GM21447 (cell line): ENCODE results near the gene TSPYL6.

Experiments used
- ATAC-seq: cut with Tn5 transposase; IDR thresholded peaks from one replicate; pipeline ENCODE4 v1.9.1; 2021; ENCODE audit not compliant: unreplicated experiment

The TSPYL6 gene

DNA sequence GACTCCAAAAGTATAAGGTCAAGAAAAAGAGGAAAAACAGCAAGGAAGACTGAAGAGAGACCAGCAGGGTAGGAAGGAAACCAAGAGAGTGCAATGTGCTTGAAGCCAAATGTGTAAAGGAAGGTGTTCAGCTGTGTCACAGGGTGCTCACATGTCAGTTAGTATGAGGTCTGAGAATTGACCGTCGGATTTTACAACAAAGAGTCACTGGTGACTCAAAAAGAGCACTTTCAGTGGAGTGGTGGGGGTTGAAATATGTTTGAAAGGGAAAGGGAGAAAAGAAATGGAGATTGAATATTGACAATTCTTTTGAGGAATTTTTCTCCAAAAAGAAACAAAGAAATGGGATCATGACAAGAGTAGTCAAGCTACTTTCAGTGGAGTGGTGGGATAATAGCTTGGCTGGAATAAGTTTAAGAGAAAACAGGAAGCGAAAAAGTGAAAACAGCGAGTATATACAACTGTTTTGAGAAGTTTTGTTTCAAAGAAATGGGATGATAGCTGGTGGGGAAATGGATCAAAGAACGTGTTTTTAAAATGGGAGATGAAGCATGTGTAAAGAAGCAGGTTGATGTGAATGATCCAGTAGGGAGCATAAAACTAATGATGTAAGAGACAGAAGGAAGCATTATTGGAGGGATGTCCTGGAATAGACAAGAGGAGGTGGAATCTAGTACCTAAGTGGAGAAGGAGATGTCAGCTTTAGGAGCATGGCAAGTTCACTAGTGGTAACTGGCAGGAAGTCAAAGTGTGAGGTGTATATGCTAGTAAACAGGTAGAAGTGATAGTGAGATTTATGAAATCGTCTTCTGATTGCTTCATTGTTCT is 3.6 kb upstream of the TSPYL6 start:
- ATAC-seq, result peak; percentile 66

DNA sequence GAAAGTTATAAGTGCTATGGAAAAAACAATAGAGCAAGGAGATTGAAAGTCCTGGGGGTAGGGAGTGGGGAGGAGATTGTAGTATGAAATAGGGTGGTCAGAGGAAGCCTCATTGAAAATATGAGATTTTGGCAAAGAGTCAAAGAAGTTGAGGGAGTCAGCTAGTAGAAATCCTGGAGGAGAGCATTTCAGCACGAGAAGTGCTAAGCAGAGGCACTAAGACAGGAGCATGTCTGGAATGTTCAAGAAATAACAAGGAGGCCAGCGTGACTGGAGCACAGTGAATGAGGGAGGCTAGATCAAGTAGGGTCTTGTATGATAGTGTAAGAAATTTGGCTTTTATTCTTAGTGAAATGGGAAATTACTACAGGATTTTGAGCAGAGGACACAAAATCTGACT is 2.1 kb upstream of the TSPYL6 start:
- no peak for ATAC-seq

DNA sequence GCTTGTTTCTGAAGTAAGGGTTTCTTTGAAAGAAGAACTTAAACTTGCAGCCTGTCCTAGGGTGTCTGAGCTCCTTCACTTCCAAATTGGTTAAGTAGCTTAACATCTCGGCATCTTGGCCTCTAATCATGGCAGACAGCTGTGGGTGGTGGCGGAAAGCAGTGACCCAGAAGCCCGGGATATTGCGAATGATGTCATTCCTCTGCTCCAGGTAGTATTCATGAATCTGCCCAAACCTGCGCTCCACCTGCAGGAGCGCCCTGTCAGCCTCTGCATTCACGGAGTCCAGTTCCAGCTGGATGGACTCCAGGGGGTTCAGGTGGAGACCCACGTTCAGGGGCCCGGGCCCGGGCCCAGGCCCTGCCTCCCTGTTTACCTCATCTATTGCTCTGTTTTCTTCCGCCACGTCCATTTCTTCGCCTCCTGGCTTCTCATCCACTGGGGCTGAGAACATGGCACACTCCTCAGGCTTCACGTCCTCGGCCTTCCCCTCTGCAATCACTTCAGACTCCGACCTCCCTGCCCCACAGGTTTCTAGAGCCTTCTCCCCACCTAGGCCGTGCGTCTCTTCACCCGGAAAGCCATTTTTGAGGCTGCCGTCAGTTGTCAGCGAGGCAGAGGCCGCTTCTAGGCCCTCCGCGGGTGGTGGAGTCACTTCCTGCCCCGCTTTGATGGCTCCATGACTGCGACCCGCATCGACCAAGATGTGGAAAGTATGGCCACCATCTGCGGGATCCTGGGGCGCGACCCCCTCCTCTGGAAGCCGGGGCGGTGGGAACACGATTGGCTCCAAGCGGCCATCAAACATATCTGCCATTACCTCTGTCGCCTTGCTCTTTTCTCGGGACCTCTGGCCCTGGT is 569 bp downstream of the TSPYL6 start:
- ATAC-seq, result no peak

DNA sequence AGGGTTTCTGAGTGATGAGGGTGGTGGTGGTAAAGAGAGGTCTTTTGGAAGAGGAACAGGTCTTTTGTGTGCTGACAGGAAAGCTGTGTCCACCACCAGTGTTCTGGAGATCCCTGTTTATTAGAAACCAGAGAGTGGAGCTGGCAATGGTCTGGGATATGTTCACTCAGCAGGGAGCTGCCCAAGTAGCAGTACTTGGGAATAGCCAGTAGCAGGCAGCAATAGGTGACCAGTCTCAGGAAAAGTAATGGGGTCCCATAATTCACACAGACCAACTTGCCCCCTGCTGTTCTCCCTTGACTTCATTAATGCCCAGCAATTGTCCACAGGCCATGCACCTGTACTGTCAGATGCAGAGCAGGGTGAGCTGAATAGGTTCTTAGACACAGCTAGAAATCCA is 1.8 kb downstream of the TSPYL6 start:
- ATAC-seq, result no peak

DNA sequence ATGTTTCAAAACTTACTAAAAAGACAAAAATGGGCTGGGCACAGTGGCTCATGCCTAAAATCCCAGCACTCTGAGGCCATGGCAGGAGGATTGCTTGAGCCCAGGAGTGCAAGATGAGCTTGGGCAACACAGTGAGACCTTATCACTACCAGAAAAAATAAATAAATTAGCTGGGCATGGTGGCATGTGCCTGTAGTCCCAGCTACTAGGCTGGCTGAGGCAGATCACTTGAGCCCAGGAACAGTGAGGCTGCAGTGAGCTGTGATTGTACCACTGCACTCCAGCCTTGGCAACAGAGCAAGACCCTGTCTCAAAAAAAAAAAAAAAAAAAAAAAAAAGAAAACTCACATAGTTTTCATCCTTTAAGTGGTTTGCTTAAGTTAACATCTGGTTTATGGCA is 6.4 kb downstream of the TSPYL6 start:
- ATAC-seq, result no peak

DNA sequence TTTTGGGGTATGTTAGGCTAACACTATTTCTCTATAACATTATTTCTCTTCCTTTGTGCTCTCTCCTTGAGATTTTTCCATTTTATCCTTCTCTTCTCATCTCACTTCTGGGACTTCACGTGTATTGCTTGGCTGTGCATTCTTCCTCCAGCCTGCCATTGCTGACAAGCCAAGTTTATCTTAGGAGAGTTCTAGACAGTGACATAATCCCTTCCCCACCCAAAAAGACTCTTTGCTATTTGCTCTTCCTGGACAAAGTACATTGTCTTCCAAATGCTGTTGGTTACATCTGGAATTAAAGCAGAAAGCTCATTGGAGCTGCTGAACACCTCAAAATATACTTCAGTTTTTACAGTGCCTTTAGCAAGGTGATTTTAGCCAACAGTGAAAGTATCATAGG is 8.9 kb downstream of the TSPYL6 start:
- no peak for ATAC-seq

DNA sequence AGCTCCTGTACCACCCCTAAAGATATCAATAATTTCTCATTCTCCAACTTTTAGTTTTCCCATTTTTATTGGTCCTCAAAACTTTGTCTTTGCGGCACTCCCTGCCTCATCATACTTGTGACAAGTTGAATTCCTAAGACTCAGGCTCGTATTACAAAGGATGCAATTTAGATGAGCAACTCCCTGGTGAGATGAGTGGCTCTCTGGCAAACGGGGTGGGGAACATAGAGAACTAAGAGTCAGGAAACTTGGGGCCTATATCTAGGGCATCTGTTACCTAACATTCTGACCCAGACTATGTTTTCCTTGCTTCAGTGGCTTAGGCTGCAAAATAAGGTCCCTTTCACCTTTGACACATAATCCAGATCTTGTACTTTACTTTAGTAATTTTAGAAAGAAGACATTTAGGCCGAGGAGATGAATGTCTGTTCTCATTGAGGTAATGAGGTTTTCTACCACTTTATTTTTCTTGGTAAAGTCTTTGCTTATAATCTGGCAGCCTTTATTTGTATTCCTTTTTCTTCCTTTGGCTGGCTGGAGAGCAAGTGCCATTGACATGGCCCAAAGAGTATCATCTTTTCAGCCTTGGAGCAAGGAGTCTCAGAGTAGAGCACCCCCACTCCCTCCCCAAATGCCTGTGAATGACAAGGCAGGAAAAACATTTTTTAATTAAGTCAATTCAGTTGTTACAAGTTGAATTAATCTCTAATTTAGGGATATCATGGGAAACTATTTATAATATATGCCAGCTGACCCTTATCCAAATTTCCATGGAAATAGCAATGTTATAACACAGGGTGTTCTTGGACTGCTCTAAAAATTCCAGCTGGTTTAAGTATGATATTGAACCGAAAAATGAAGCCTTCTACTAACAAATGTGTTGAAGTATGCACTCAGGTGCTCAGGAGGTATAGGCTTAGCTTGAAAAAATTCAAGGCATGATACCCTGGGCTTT is 15.2 kb downstream of the TSPYL6 start:
- no peak for ATAC-seq

DNA sequence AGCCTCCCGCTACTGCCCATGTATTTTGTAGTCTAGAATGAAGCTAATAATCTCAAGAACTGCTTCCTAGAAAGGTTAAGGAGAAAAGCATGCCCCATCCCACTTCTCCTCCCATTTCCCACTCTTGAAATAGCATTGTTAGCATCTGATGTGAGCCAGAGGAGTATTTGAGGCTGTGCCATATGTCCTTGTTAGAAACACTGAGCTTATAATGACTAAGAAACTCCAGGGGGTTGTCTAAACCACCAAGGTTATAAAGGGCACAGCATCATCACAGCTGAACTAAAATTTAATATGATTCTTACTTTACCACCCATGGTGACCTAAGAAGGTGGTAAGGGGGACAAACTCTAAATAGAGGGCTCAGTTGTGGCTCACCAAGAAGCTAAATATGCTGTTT is 16.6 kb downstream of the TSPYL6 start:
- no peak for ATAC-seq

DNA sequence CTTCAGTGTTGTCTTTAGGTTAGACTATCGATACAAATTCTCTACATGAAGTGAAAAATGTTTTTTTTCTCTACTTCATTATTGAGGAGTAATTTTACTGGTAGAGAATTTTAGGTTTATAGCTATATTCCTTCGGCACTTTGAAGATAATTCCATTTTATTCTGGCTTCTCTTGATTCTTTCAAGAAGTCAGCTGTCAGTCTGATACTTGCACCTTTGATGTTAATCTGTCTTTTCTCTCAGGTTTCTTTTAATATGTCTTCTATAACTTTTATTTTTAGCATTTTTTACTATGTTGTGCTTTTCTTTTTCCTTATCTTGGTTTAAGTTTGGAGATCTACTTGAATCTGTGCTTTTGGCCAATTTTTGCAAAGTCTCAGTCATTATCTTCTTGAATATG is 18.6 kb downstream of the TSPYL6 start:
- ATAC-seq, result no peak

DNA sequence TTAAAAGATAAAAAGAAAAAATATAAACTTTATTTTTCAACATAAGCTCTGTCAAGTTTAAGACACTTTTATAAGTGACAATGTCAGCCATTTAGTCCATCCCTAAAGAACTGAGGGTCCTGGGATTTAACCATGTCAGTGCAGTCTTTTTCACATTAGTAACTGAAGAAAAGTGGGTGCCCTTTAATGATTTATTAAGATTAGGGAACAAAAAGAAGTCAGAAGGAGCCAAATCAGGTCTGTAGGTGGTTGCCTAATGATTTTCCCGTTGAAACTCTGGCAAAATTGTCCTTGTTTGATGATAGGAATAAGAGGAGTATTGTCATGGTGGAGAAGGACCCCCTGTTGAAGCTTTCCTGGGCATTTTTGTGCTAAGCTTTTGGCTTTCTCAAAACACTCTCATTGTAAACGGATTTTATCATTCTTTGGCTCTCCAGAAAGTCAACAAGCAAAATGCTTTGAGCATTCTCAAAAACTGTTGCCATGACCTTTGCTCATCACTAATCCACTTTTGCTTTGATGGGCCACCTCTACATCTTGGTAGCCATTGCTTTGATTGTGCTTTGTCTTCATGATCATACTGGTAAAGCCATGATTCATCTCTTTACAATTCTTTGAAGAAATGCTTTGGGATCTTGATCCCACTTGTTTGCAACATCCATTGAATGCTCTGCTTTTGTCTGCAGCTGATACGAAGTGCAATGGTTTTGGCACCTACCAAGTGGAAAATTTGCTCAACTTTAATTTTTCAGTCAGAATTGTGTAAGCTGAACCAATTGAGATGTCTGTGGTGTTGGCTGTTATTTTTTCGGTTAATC is 22.0 kb downstream of the TSPYL6 start:
- no peak for ATAC-seq

DNA sequence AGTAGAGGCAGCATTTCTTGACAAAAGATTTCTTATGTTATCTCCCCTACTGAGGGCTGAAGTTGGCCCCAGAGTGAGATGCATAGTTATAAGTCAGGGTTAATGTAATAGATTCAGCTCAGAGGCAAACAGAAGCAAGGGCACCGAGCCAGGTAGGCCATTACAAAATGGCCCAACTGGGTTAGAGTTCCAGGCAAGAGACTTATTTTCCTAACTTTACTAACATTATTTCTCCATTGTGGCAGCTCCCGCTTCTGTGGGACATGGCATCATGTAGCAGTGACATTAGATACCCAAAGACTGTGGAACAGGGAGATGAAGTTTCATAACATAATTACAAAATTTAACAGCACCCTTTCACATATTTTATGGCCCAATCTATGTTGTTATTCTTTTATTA is 27.1 kb downstream of the TSPYL6 start:
- no peak for ATAC-seq

DNA sequence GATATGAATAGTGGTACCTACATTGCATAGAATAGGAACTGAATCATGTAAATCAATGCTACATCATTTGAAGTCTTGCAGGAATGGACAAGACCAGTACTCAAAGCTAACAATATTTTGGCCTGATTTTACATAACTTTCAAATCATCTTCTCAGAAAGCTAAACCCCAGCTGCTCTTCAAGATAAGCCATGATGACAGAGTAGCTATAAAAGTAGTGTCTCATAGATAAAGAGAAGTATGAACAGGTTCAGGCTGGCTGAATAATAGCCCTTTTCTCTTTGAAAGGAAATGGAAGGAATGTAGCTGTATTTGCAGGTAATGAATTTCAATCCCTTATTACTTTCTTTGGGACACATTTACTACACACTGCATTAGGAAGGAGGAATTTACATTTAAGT is 28.2 kb downstream of the TSPYL6 start:
- ATAC-seq, result no peak

DNA sequence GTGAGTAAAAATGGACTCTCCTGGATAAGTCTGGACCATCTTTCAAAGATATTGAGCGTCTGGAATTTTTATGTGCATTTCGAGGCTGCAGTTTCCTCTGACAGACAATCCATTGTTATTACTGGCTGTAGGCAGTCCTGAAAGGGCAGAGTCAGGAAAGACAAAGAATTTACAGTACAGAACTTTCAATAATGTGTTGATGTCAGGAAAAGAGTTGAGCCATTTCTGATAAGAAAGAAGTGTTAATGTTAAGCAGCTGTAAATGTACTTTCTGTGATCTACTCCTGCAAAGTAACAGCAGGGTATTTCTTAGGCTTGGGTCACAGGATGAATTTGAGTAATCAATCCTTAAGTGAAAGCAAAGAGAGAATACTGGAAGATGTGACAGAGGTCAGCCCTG is 29.8 kb downstream of the TSPYL6 start:
- no peak for ATAC-seq

DNA sequence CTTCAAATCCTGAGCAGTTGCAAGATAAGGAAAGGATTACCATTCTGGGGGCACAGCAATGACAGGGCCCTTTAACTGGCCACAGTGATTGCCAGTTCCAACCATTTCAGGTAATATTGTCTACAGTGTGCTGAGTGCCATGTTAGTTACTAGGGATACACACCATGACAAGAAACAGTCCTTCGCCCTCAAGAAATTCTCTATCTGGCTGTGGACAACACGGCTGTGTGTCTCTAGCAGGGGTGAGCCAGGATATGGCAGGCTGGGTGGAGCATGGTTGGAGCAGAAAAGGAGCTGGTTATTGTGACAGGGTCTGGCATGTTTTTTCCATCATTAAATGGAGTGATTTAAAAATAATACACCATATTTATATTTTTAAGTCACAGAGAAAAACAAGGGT is 31.0 kb downstream of the TSPYL6 start:
- ATAC-seq, result no peak

DNA sequence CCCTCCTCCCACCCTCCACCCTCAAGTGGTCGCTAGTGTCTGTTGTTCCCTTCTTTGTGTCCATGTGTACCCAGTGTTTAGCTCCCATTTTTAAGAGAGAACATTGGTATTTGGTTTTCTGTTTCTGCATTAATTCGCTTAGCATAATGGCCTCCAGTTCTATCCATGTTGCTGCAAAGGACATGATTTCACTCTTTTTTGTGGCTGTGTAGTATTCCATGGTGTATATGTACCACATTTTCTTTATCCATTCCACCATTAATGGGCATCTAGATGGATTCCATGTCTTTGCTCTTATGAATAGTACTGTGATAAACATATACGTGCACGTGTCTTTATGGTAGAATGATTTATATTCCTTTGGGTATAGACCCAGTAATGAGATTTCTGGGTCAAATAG is 42.9 kb downstream of the TSPYL6 start:
- ATAC-seq, result no peak

DNA sequence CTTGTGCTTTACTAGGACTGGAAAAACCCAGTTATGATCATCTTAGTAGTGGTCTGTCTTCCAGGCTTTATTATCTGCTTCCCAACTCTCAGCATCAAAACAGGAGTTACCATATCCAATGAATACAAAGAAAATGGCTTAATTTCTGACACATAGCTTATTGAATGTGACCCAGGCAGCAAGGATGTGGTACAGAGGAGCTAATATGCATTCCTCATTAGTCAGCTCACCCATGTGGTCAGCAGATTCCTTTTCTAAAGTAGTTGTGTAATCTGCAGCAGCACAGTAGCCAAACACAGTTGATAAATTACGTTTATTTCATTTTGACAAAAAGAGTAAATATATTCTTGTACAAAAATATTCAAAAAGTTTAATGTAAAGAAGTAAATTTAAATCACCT is 43.6 kb downstream of the TSPYL6 start:
- ATAC-seq, result no peak

DNA sequence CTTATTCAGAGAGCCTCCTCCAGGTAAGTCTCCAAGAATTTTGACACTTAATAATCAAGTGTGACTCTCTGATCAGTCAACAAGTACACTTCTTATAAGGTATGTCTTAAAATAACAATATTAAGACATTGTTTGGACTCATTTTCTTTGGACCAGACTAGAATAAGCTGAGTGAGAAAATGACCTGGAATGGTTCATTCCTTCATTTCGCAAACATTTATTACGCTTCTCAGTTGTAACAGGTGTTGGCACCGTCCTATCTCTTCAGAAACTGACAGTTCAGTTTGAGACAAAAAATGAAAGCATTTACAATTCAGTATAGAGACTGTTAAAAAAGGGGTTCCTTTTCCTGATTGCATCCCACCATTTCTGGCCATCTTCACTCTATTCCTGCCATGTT is 46.6 kb downstream of the TSPYL6 start:
- ATAC-seq, result no peak

DNA sequence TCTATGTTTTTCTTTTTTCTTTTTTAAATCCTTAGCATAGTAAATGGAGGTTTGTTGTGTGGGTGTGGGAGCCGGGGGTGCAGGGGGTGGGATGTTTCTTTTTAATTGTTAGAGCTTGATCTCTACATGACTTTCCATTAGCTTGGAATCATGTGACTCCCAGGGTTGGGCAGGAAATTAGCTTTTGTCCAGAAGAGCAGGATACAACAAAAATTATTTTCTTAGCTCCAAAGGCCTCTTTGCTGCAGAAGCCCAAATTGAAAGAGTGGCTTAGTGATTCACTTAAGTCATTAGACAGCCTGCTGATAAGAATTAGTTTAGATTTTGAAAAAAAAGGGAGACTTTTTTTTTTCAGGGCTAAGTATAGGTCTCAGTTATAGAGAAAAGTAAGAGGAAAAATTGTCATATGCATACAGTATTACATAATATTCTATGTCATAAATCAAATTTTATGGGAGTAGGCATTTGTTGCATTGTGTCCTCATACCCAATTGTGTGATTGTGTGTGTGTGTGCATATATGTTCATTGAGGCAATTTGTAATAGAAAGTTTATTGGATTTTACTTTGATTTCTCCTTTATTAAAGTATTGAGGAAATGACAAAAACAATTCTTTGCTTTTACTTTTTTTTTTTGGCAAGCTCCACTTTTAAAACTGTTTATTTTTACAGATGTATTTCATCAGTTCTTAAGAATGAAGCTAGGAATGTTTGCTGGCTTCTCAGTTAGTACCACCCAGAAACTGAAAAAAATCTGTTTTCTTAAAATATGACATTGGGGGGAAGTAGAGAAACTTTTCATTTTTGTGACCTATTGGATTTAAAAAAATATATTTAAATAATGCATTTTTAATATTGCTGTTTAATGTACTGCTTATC is 47.4 kb downstream of the TSPYL6 start:
- no peak for ATAC-seq

DNA sequence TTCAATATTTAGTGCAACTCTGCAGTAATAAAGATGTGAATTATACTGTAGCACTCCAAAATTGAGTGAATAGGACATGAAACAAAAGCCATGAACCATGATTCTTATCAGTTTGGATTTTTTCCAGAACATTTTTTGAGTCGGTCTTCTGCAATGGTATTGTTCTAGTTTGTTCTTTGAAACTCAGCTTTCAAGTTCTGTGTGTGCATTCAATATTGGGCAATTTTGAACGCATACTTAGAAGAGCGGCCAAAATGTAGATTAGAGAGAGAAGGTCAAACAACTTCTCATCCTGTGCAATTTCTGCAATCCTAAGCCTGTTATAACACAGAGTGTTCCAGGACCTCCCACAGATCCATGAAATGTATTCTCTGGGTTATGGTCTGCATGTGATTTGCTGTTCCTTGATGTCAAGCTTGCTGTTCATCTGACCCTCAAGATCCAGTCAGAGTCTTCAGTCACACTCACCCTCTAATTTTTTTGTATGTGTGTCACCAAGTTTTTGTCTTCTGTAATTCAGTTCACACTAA is 48.3 kb downstream of the TSPYL6 start:
- ATAC-seq, result no peak
